GF-D8 (cell line): ENCODE data around the gene MIB2.
"Not testable (repeated sequence)": the region's sequence is repeated elsewhere in the genome, so short reads cannot be mapped to it uniquely, and the experiment has no call there.

ENCODE experiments used
- DNase-seq: peaks from one replicate; lab custom pipeline; 2025; lab: John Stamatoyannopoulos, UW

Gene MIB2

DNA sequence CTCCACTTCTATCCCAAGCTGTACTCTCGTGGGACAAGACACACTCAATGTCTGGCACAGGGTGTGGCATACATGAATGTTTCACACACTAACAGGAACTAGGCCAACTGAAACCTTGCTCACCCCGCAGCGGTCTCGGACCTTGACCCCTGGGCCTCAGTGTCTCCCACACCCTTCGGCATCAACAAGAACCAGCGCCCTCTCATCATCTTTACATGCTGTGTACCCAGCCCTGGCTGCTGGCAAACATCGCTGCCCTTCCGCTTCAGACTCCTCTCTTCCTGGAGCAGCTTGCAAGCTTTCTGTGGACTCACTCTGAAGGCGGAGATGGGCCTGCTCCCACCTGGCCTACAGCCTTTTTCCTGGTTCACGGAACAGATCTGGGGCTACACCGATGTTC, 33.0 kb downstream of the MIB2 start:
- DNase-seq: not testable (repeated sequence)

DNA sequence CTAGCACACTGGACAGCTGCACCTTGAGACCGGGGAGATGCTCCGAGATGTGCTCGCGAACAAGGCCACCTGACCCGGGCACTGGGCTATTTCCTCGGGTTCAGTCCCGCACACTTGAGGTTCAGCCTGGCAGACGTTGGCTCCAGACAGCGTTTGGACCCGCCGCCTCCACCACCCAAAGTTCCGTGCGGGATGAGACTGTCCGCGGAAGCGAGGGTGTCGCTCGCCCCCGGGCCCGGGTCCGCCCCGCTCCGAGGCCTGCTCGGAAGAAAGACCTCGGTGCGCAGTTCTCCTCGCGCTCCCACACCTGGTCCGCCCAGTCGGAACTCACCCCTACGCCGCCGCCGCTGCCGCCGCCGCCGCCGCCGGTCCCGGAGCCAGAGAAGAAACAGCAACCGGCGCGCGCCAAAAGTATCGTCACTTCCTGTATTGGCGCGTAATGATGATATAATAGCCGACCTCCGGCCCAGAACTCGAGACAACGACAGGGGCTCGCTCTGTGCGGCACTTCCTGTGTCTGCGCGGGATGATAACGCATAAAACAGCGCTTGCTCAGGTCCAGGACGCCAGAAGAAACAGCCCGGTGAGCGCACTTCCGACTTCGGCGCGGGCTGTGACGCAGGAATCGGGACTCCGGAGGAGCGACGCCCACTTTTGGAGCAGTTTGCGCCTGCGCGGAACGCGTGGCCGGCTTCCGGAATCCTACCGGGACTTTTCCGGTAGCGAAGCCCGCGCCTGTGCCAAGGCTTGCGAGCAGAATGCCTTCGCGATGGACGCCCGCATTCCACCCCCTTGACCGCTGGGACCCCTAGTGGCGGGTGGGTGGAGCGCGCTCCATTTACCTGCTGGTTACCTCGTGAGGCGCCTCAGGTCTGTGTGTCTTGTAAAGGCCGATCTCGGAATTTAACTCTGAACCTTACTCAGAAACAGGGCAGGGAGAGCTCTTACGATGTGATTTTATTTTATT, 43.6 kb downstream of the MIB2 start, which contains the start of gene CDK11B:
CDK11B (minus strand) TSS at position 422 of the 967 bp plus-strand sequence. CDS start 1,519 bp downstream, outside the sequence.
- peak; percentile 63 for DNase-seq

GRCh38 chr1:1662392-1662791, 47.1 kb downstream of the MIB2 start:
- not testable (repeated sequence) for DNase-seq

DNA sequence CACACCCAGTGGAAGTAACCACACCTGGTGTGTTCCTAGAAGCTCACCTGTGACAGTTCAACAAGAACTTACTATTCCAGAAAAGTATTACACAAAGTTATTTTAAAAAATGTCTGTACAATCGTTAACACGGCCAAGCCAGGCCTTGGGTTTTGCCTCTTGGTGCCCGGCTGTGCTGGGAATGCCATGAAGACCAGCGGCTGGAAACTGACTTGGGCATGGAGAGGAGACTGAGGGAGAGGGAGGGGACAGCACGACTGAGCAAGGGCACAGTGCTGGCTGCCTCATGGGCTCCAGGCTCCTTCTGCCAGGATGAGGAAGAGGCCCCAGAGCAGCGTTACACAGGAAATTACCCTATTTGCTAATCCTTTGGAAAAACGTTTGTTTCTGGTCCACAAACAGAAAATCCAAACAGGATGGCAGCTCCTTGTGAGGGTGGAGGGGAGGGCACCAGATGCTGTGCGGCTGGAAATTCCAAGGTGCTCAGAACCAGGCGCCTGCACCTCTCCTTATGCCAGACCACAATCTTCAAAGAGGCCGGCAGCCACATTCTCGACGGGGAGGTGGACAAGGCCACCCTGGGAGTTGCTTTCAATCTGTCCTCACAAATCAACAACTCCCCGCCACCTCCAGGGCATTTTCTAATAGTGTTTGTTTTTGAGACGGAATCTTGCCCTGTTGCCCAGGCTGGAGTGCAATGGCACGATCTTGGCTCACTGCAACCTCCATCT, 47.7 kb downstream of the MIB2 start:
- not testable (repeated sequence) for DNase-seq

DNA sequence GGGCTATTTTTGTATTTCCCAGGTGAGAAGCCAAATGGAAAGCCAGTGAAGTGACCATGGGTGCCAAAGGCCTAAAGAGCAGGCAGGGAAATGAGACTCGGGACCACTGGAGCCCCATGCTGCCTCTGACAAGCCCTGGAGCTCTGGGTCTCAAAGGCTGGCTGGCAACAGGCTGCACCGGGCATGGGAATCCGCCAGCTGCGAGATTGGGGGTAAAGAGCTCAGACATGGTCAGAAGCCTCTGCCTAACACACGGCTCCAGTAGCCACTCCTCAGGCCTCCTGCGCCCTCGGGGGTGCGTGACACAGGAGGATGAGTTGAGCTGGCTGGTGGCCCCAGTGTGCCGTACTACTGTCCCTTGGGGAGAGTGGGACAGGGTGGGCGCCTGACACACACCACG, 49.0 kb downstream of the MIB2 start:
- not testable (repeated sequence) for DNase-seq

- DNase-seq: no peak
Measured at GRCh38 chr1:1664941-1665814, 49.9 kb downstream of the MIB2 start.

GRCh38 chr1:1665815-1666251, 50.5 kb downstream of the MIB2 start:
- no peak for DNase-seq

- DNase-seq: no peak
Measured at GRCh38 chr1:1666526-1666925, 51.2 kb downstream of the MIB2 start.

DNA sequence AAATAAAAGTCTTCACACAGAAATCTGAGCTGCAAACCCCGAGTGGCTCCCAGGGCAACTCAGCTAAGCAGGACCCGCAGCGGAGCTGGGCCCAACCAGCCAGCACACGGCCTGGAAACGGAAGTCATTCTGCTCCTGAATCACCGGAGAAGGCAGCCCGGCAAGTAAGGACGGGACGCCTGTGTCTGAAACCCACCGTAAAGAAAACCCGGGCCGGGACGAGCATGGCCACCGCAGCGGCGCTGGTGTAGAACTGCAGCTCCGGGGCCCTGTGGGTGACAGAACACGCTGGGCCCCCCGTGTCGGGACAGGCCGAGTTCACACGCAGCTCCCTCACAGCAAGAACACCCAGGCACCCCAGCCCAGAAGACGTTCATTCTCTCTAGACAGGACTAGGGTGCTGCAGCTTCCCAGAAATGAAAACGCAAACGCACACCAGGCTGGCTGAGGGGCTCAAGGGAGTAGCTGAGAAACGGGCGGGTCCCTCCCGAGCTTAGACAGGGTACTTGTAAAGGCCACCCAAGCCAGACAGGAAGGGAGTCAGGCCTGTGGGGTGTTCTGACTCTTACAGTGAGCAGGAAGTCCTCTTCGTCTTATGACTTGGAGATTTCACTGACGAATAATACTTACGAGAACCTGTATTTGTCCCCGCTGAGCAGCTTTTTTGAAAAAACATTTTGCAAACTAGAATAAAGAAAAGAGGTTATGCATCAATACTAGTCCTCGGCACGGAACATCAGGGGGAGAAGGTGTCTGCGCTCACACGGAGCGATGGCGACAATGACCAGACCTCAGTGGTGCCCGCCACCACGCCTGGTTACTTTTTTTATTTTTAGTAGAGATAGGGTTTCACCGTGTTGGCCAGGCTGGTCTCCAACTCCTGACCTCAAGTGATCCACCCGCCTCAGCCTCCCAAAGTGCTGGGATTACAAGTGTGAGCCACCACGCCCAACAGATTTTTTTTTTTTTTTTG, 54.5 kb downstream of the MIB2 start:
- peak; percentile 13 for DNase-seq

- no peak for DNase-seq
Measured at GRCh38 chr1:1670866-1671265, 55.6 kb downstream of the MIB2 start.

- no peak for DNase-seq
Measured at GRCh38 chr1:1671365-1672119, 56.2 kb downstream of the MIB2 start.

DNA sequence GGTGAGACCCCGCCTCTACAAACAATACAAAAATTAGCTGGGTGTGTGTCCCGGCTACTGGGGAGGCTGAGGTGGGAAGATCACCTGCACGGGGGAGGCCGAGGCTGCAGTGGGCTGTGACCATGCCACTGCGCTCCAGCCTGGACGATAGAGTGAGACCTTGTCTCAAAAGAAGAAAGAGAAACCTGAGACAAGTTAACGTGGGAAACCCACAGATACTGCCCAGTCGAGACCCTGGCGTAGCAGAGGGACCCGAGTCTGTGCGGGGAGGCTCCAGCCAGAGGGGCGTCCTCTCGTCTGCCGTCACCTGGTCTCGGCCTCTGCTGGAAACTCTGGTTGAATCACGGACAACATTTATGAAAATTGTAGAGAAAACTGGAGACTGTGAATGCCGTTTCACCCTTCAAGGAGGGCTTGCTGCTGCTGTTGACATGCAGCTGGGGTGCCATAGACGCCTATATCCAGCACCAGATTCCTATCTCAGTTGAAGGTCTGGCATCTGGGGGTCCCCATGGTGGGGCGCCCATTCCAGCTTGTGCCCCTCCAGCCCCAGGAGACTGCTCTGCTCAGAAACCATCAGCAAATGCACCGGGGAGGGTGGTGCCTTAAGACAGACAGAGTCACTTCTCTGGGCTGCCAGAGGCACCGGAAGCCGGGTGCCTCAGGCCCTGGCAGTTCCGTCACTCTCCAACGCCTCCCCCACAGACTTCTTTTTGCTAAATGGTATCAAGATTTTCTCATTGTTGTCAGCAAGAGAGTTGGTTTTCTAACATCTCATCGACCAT, 57.1 kb downstream of the MIB2 start:
- DNase-seq: no peak

GRCh38 chr1:1674806-1675205, 59.5 kb downstream of the MIB2 start:
- not testable (repeated sequence) for DNase-seq

DNA sequence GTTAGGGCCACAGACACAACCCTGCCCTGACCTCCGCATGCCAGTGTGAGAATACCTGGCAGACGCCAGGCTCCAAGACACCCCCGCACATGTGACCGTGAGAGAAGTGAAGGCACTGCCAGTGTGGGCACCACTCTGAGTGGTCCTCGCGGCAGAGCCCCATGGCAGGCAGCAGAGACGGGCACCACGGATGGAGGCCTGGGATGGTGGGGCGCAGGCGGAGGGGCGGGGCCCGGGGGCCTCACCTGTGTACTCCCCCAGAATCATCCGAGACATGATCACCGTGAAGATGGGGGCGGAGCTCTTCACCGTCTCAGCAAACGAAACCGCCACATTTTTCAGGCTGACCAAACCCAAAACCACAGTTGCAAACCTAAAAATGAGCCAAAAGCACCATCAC, 59.9 kb downstream of the MIB2 start:
- not testable (repeated sequence) for DNase-seq

DNA sequence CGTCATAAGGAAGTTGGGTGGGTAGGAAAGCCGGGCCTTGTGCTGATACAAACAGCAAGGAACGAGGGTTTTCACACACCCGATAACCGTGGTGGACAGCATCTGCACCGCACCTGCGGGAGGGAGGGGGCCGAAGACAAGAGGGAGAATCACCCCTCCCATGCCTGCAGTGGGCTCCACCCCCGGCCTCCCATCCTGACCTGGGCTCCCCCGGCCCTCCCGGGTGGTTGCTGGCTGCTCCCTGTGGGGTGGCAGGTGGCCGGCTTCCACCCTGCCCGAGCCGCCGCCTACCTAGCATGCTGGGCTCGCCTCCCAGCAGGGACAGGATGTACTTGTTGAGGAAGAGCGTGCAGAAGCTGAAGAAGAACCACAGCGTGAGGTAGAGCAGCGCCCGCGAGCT, 60.8 kb downstream of the MIB2 start:
- not testable (repeated sequence) for DNase-seq

DNA sequence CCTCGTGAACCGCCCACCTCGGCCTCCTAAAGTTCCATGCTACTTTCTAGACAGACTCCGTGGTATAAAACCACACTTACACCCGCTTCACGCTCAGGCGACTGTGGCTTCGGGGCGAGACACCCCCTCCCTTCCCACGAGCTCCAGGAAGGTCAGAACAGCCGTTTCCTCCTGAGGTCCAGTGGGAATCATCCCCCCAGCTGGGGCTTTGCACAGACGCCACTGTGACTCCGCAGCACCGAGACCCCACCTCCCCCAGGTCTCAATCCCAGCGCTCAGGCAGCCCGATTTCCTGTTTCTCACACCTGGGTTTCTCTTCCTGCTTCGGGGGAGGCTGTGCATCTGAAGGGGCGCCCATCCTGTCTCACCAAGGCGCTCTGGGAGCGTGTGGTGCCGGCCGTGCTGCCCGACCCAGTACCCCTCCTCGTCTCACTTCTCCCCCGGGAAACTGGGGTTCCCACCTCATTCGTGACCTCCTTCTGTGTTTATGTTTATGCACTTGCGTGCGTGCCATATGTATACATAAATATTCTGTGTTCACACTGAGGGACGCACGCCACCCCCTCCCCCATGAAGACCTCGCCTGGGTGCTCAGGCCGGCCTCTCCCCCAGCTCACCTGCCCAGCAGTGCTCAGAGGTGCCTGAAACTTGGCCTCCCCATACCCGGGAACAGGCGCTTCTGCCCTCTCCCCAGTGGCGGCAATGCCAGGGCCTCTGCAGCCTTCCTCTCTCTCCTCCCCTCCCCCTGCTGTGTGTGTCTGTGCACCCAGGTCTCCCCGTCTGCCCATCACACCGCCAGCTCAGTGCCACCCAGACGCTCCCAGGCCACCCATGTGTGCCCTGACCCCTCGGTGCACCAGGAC, 62.6 kb downstream of the MIB2 start:
- DNase-seq: no peak

- no peak for DNase-seq
Measured at GRCh38 chr1:1678581-1679380, 63.5 kb downstream of the MIB2 start.
